GM12878 (cell line): ENCODE data around the gene LRFN2. TPM values are rescaled to one million over a fixed set of nuclear protein-coding genes. Genes with fewer than 3 reads are reported as not detected.

ENCODE experiments used
- ATAC-seq: fragments of 200-7000 bp; cut with Tn5 transposase; 3 replicates; pipeline ENCODE4 v1.9.1; 2020; ENCODE audit warnings: mild to moderate bottlenecking, moderate library complexity
- BruUV-seq: library from RNA; stranded (reverse); fragments of 400-500 nt; replicated peaks from 2 replicates; lab custom pipeline; 2021; lab: Mats Ljungman, UMichigan
- CTCF ChIA-PET: fragments of 300-600 bp; sonication (Branson Sonifier 250); formaldehyde crosslinking; extraction: SDS; loops from one replicate; lab custom pipeline; 2021; ENCODE audit warnings: inconsistent platforms; lab: Yijun Ruan, JAX
- POLR2A ChIA-PET: fragments of 350-600 bp; formaldehyde crosslinking; extraction: SDS; loops from one replicate; lab custom pipeline; 2021; ENCODE audit warnings: inconsistent platforms; lab: Charles Lee
- RAD21 ChIA-PET: fragments of 300-600 bp; sonication (Branson Sonifier 250); formaldehyde crosslinking; loops from one replicate; lab custom pipeline; 2023; ENCODE audit warnings: antibody characterized with exemption; ENCODE audit not compliant: unreplicated experiment; lab: Charles Lee
- SMC1A ChIA-PET: fragments of 300-600 bp; sonication (Branson Sonifier 250); formaldehyde crosslinking; loops from one replicate; lab custom pipeline; 2023; ENCODE audit not compliant: unreplicated experiment, uncharacterized antibody; lab: Charles Lee
- DNase-seq: peaks from one replicate; pipeline ENCODE4 v3.0.0-alpha.2; 2011; ENCODE audit warnings: low read depth, low spot score
- FAIRE-seq: peaks from 3 replicates; lab custom pipeline; 2011; peaks lifted over from hg19 to GRCh38; lab: Jason Lieb, UNC
- H2AFZ ChIP-seq: 2 replicates; pipeline ENCODE4 v1.6.0; 2011; ENCODE audit warnings: low read depth, low read length, control low read depth; ENCODE audit not compliant: control insufficient read depth
- H3K27ac ChIP-seq: 2 replicates; pipeline ENCODE4 v1.5.1; 2011; ENCODE audit warnings: control low read depth; ENCODE audit not compliant: control insufficient read depth, insufficient read depth
- H3K27me3 ChIP-seq, 2 experiments: replicated peaks in 1 of 2; 2 replicates each; pipeline versions ENCODE4 v1.6.0 to v1.6.1; 2011; ENCODE audit warnings: low read length in 1 of 2; ENCODE audit not compliant: control insufficient read depth in 2 of 2, insufficient read depth in 2 of 2
- H3K36me3 ChIP-seq, 2 experiments: 2 replicates each; pipeline ENCODE4 v1.5.1; 2011; ENCODE audit warnings: low read length in 1 of 2; ENCODE audit not compliant: control insufficient read depth in 2 of 2, insufficient read depth in 2 of 2
- H3K4me1 ChIP-seq: 2 replicates; pipeline ENCODE4 v1.6.1; 2011; ENCODE audit warnings: mild to moderate bottlenecking, low read length, moderate library complexity, mixed read lengths; ENCODE audit not compliant: control insufficient read depth, insufficient read depth
- H3K4me2 ChIP-seq: 2 replicates; pipeline ENCODE4 v1.6.0; 2011; ENCODE audit warnings: control low read depth; ENCODE audit not compliant: control insufficient read depth, insufficient read depth
- H3K4me3 ChIP-seq: fragments of 200-600 bp; sonication (generic); 2 replicates; pipeline ENCODE4 v1.5.1; 2016
- H3K79me2 ChIP-seq: 2 replicates; pipeline ENCODE4 v1.6.0; 2011; ENCODE audit warnings: low read length; ENCODE audit not compliant: control insufficient read depth, insufficient read depth
- H3K9ac ChIP-seq: 2 replicates; pipeline ENCODE4 v1.8.0; 2011; ENCODE audit warnings: low read length, control low read depth, mixed read lengths; ENCODE audit not compliant: control insufficient read depth, insufficient read depth
- H3K9me3 ChIP-seq: replicated peaks from 3 replicates; pipeline ENCODE4 v1.5.1; 2011; ENCODE audit warnings: mild to moderate bottlenecking, low read length; ENCODE audit not compliant: control insufficient read depth, insufficient read depth
- H4K20me1 ChIP-seq: 2 replicates; pipeline ENCODE4 v1.6.0; 2011; ENCODE audit not compliant: control insufficient read depth, insufficient read depth
- DPF2 ChIP-seq: fragments of 450-650 bp; IDR thresholded peaks from 2 replicates; pipeline ENCODE4 v1.6.1; 2017; ENCODE audit warnings: mild to moderate bottlenecking
- JUNB ChIP-seq: IDR thresholded peaks from 2 replicates; pipeline ENCODE4 v1.6.1; 2016; ENCODE audit warnings: antibody characterized with exemption, mild to moderate bottlenecking
- PBX3 ChIP-seq: IDR thresholded peaks from 2 replicates; pipeline ENCODE4 v1.6.1; 2011; ENCODE audit warnings: mild to moderate bottlenecking, low read depth, low read length, moderate library complexity; ENCODE audit not compliant: insufficient replicate concordance
- TCF3 ChIP-seq: IDR thresholded peaks from 2 replicates; pipeline ENCODE4 v1.6.1; 2012; ENCODE audit warnings: low read depth, mild to moderate bottlenecking, low read length, borderline replicate concordance; ENCODE audit not compliant: insufficient read depth
- ZNF274 ChIP-seq: IDR thresholded peaks from one replicate; pipeline ENCODE4 v1.8.0; 2011; ENCODE audit not compliant: insufficient read length, insufficient read depth
- WGBS: methylation state at CpG from one replicate; pipeline ENCODE4 v1.1.6; 2016; ENCODE audit warnings: low lambda C conversion rate; ENCODE audit not compliant: insufficient replicate concordance, insufficient coverage; ENCODE audit errors: missing lambda C conversion rate; 5-methylcytosine and 5-hydroxymethylcytosine counted together
- in situ Hi-C: fragments of 300-500 bp; cut with MboI; formaldehyde crosslinking; loops from 9 replicates; pipeline ENCODE4 v1.14.3; 2018; ENCODE audit warnings: mixed read lengths
- intact Hi-C: fragments of 100-400 bp; cut with micrococcal nuclease; formaldehyde crosslinking; loops from one replicate; pipeline ENCODE4 v1.14.2; 2022; ENCODE audit not compliant: unreplicated experiment
- polyA plus RNA-seq, 11 experiments: library from polyadenylated mRNA; depleted of rRNA in 4 of 11; unstranded in 6 of 11; stranded (reverse) in 5 of 11; fragments of >200 nt; fragmentation: Nextera tagmentation in 4 of 11; fragmentation: Illumina TruSeq in 1 of 11; extraction: Ambion mirVana in 4 of 11; extraction: Trizol in 1 of 11; gene quantifications; 1 replicate in 1 of 11; 2 replicates in 10 of 11; pipeline versions ENCODE4 v1.2.1 to v1.2.3, GENCODE V29; 2011 to 2016; ENCODE audit warnings: inconsistent platforms in 2 of 11, missing spikeins in 2 of 11, low read depth in 1 of 11
- total RNA-seq, 4 experiments: library from RNA; depleted of rRNA in 3 of 4; stranded (reverse); fragments of >200 nt in 3 of 4; fragmentation: Illumina TruSeq in 1 of 4; extraction: Trizol in 1 of 4; gene quantifications; 2 replicates each; pipeline versions ENCODE4 v1.2.1 to v1.2.3, GENCODE V29; 2013 to 2021
- TF ChIP-seq, protein P1 (sequence below): IDR thresholded peaks from 2 replicates; pipeline ENCODE4 v1.6.1; 2011; ENCODE audit warnings: borderline replicate concordance, low read depth, mild to moderate bottlenecking, moderate library complexity, low read length; ENCODE audit not compliant: insufficient read depth, poor library complexity, severe bottlenecking

LRFN2 gene
- total and polyA plus RNA-seq, 10 of the 15 experiments (the other 5 are each of a cell fraction or from before 2014, with no cell fraction given), result not detected

DNA sequence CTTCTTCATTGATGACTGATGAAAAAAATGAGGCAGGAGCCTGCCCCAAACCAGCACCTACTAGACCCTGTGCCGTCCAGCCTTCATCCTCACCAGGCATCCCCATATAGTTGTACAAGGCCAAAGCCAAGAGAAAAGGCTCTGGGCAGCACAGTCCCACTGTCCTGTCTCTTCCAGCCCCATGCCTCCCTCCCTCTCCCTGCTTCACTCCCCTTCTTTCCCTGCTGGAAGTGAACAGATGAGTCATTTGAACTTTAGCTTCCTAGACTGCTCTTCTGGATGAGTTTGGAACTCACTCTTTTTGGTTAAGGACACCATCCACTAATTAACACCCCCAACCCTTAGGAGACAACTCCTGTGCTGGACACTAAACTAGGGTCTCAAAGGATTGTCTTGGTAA is 235.2 kb downstream of the LRFN2 start:
- no peak for FAIRE-seq
- in situ Hi-C loops, result no loop called here
- Histone ChIP-seq H3K4me1 (no peaks in the 10 kb centered on the region), H3K79me2 (no peaks in the 10 kb centered on the region), H3K9ac (no peak overlapping the region), H3K4me2 (no peak overlapping the region), H3K9me3 (no peaks in the 10 kb centered on the region), H3K27me3 (no peaks in the 10 kb centered on the region; a peak in 1 of 4 replicates), H3K36me3 (no peaks in the 10 kb centered on the region), H2AFZ (no peak overlapping the region), H4K20me1 (no peaks in the 10 kb centered on the region), H3K27ac (no peak overlapping the region), H3K4me3 (no peak overlapping the region)
- intact Hi-C loops, result no loop called here
- BruUV-seq, result no TSS peak
- WGBS, result no CpG with 5 or more reads among the region's 1 CpG
- ChIA-PET POLR2A (no interaction called here), RAD21 (no interaction called here), SMC1A (no interaction called here), CTCF (interaction anchor here (0.8 kb wide), 1 partner anchor 197 kb away, joined by 3 read pairs; no protein-coding TSS in a partner anchor)
- no peak for ATAC-seq
- DNase-seq, result no peak
- TF ChIP-seq JUNB, result no peak

DNA sequence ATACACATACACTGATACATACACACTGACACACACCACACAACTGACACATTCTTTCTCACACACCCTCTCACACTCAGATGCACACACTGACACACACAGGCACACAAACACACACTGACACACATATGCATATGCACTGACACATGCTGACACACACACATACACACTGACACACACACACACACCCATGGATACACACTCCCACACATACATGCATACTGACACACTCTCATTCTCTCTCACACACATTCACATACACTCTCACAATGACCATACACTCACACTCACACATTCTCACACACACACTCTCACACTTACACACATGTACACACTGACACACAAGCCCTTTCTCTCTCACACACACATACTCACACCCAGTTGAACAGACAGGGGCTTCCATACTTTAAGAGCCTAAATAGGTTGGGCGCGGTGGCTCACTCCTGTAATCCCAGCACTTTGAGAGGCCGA is 236.4 kb downstream of the LRFN2 start:
- H4K20me1 ChIP-seq, result no peaks in the 10 kb centered on the region
- H3K79me2 ChIP-seq, result no peaks in the 10 kb centered on the region
- no peaks in the 10 kb centered on the region for H3K36me3 ChIP-seq
- POLR2A ChIA-PET, result no interaction called here
- FAIRE-seq, result peak; percentile 7
- intact Hi-C loops, result no loop called here
- H2AFZ ChIP-seq, result no peak overlapping the region
- BruUV-seq, result no TSS peak
- no peaks in the 10 kb centered on the region for H3K9me3 ChIP-seq
- ATAC-seq, result no peak
- RAD21 ChIA-PET, result no interaction called here
- in situ Hi-C loops, result no loop called here
- peak; percentile 25 for TF ChIP-seq PBX3
- TF ChIP-seq TCF3, result peak; percentile 51; the same call in 1 of the 2 replicates
- TF ChIP-seq DPF2, result no peak
- TF ChIP-seq ZNF274, result no peak
- TF ChIP-seq, protein P1, sequence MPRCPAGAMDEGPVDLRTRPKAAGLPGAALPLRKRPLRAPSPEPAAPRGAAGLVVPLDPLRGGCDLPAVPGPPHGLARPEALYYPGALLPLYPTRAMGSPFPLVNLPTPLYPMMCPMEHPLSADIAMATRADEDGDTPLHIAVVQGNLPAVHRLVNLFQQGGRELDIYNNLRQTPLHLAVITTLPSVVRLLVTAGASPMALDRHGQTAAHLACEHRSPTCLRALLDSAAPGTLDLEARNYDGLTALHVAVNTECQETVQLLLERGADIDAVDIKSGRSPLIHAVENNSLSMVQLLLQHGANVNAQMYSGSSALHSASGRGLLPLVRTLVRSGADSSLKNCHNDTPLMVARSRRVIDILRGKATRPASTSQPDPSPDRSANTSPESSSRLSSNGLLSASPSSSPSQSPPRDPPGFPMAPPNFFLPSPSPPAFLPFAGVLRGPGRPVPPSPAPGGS, result peak; percentile 78
- TF ChIP-seq, all 136 proteins: peak for 3
- H3K4me2 ChIP-seq, result no peak overlapping the region
- no peaks in the 10 kb centered on the region; a peak in 1 of 4 replicates for H3K27me3 ChIP-seq
- WGBS, result 93% methylated on average over 3 of the region's 3 CpGs
- H3K27ac ChIP-seq, result no peak overlapping the region
- ChIA-PET CTCF (no interaction called here), SMC1A (no interaction called here)
- H3K4me1 ChIP-seq, result no peaks in the 10 kb centered on the region
- no peak overlapping the region for H3K4me3 ChIP-seq
- no peak for DNase-seq
- no peak overlapping the region for H3K9ac ChIP-seq
